Endodermal cell (in vitro differentiated cells): Measurements from ENCODE around the gene C17orf100. TPM values are rescaled to one million over a fixed set of nuclear protein-coding genes. Genes with fewer than 3 reads are reported as not detected.
"Not testable (repeated sequence)": the region's sequence is repeated elsewhere in the genome, so short reads cannot be mapped to it uniquely, and the experiment has no call there.

Source experiments
- DNase-seq: peaks from one replicate; pipeline ENCODE4 v3.0.0-alpha.2; 2017
- H3K27ac ChIP-seq: 2 replicates; pipeline ENCODE4 v1.5.1; 2013; ENCODE audit warnings: mild to moderate bottlenecking, low read depth, low read length, moderate library complexity
- H3K27me3 ChIP-seq: 2 replicates; pipeline ENCODE4 v1.6.1; 2013; ENCODE audit warnings: mild to moderate bottlenecking, low read length, moderate library complexity; ENCODE audit not compliant: insufficient read depth, control insufficient read depth, poor library complexity, severe bottlenecking
- H3K36me3 ChIP-seq: 2 replicates; pipeline ENCODE4 v1.7.0; 2013; ENCODE audit warnings: mild to moderate bottlenecking, low read length, moderate library complexity; ENCODE audit not compliant: control insufficient read depth, insufficient read depth
- H3K4me1 ChIP-seq: one replicate; pipeline ENCODE4 v1.7.0; 2013; ENCODE audit warnings: low read length; ENCODE audit not compliant: control insufficient read depth, insufficient read depth
- H3K4me3 ChIP-seq: 2 replicates; pipeline ENCODE4 v1.5.1; 2013; ENCODE audit warnings: mild to moderate bottlenecking, low read length, moderate library complexity
- H3K9ac ChIP-seq: 2 replicates; pipeline ENCODE4 v1.6.1; 2013; ENCODE audit warnings: mild to moderate bottlenecking, low read length, moderate library complexity; ENCODE audit not compliant: poor library complexity, severe bottlenecking; ENCODE audit errors: extremely low read depth
- H3K9me3 ChIP-seq: 2 replicates; pipeline ENCODE4 v1.6.1; 2013; ENCODE audit warnings: mild to moderate bottlenecking, low read length, moderate library complexity; ENCODE audit not compliant: control insufficient read depth
- H3K27ac Mint-ChIP-seq: 2 replicates; pipeline ENCODE4 v1.8.0; 2020; ENCODE audit warnings: mixed read lengths
- H3K27me3 Mint-ChIP-seq: 2 replicates; pipeline ENCODE4 v1.8.0; 2021; ENCODE audit warnings: mild to moderate bottlenecking, mixed read lengths; ENCODE audit not compliant: insufficient read depth
- H3K36me3 Mint-ChIP-seq: 2 replicates; pipeline ENCODE4 v1.8.0; 2020; ENCODE audit warnings: low read depth, mixed read lengths
- H3K4me1 Mint-ChIP-seq: 2 replicates; pipeline ENCODE4 v1.8.0; 2020; ENCODE audit warnings: mixed read lengths
- H3K4me3 Mint-ChIP-seq: 2 replicates; pipeline ENCODE4 v1.8.0; 2020; ENCODE audit warnings: mild to moderate bottlenecking, moderate library complexity, mixed read lengths
- H3K9me3 Mint-ChIP-seq: 2 replicates; pipeline ENCODE4 v1.8.0; 2020; ENCODE audit warnings: mild to moderate bottlenecking, mixed read lengths
- CTCF ChIP-seq: fragments of 200-600 bp; sonication (generic); conservative IDR thresholded peaks from 2 replicates; pipeline ENCODE4 v1.5.0; 2021; ENCODE audit warnings: antibody characterized with exemption, mild to moderate bottlenecking
- WGBS, 2 experiments: methylation state at CpG; one replicate each; pipeline versions ENCODE4 v1.1.5 to v1.1.7; 2013; ENCODE audit warnings: missing lambda C conversion rate in 2 of 2, mixed read lengths in 1 of 2; ENCODE audit not compliant: insufficient coverage in 1 of 2, insufficient read length in 1 of 2; 5-methylcytosine and 5-hydroxymethylcytosine counted together
- total RNA-seq, 2 donors: library from RNA; stranded (reverse); fragmentation: NEBNext Ultra II Directional in 1 of 2; extraction: Animal tissue kit (Norgen Biotek cat#: 25700) in 1 of 2; gene quantifications; 2 replicates in 1 of 2; 3 replicates in 1 of 2; pipeline ENCODE4 v1.2.1, GENCODE V29; 2021

Gene C17orf100
- total RNA-seq, 2 donors from 2014 or later = 2.7 to 3.0 TPM

- H3K4me3 Mint-ChIP-seq = no peak overlapping the region
- H3K27ac Mint-ChIP-seq = no peak overlapping the region
- H3K27me3 Mint-ChIP-seq = peaks cover 51% of the 10 kb centered on the region
- H3K9ac ChIP-seq = no peak overlapping the region
- no peaks in the 10 kb centered on the region for H3K36me3 Mint-ChIP-seq
- peaks cover 3% of the 10 kb centered on the region for H3K4me1 Mint-ChIP-seq
- no peak for TF ChIP-seq CTCF
- 83 to 86% methylated on average over 4 to 11 of the region's 11 CpGs for WGBS, 2 experiments
- H3K9me3 Mint-ChIP-seq = no peaks in the 10 kb centered on the region
- no peaks in the 10 kb centered on the region for H3K36me3 ChIP-seq
- DNase-seq = peak; percentile 39
- H3K4me3 ChIP-seq = no peak overlapping the region
- peaks cover 26% of the 10 kb centered on the region for H3K27me3 ChIP-seq
- H3K4me1 ChIP-seq = no peaks in the 10 kb centered on the region
- H3K27ac ChIP-seq = no peak overlapping the region
- no peaks in the 10 kb centered on the region for H3K9me3 ChIP-seq
These were observed 9.4 kb downstream of the C17orf100 start for GRCh38 chr17:6660805-6661463.

- H3K9me3 Mint-ChIP-seq = no peaks in the 10 kb centered on the region
- Histone ChIP-seq H3K4me3 (no peak overlapping the region), H3K4me1 (no peaks in the 10 kb centered on the region), H3K27me3 (peaks cover 24% of the 10 kb centered on the region), H3K27ac (no peak overlapping the region), H3K9me3 (no peaks in the 10 kb centered on the region), H3K36me3 (no peaks in the 10 kb centered on the region), H3K9ac (no peak overlapping the region)
- H3K27ac Mint-ChIP-seq = no peak overlapping the region
- TF ChIP-seq CTCF = no peak
- H3K36me3 Mint-ChIP-seq = no peaks in the 10 kb centered on the region
- H3K4me3 Mint-ChIP-seq = no peak overlapping the region
- peaks cover 3% of the 10 kb centered on the region for H3K4me1 Mint-ChIP-seq
- WGBS, 2 experiments = 100% methylated on average over 2 of the region's 2 CpGs; no CpG with 5 or more reads in 1 of the 2 experiments
- DNase-seq = no peak
- peaks cover 46% of the 10 kb centered on the region for H3K27me3 Mint-ChIP-seq
These were observed 9.9 kb downstream of the C17orf100 start for GRCh38 chr17:6661464-6661848.

- H3K9me3 Mint-ChIP-seq, H3K4me1 ChIP-seq, H3K9ac ChIP-seq, H3K27ac Mint-ChIP-seq, H3K4me3 ChIP-seq, H3K36me3 ChIP-seq, H3K9me3 ChIP-seq, H3K36me3 Mint-ChIP-seq, DNase-seq, H3K4me3 Mint-ChIP-seq, H3K4me1 Mint-ChIP-seq, H3K27ac ChIP-seq: not testable (repeated sequence)
- H3K27me3 Mint-ChIP-seq = peaks cover 39% of the 10 kb centered on the region
- WGBS, 2 experiments = 94 to 96% methylated on average over 12 to 14 of the region's 14 CpGs
- peaks cover 10% of the 10 kb centered on the region for H3K27me3 ChIP-seq
These were observed 11.6 kb downstream of the C17orf100 start for GRCh38 chr17:6663200-6663599.
